GM23338 (cell line): ENCODE data around the gene AANAT. TPM values are rescaled to one million over a fixed set of nuclear protein-coding genes. Genes with fewer than 3 reads are reported as not detected.

ENCODE experiments used
- ATAC-seq: fragments of 200-7000 bp; cut with Tn5 transposase; 3 replicates; pipeline ENCODE4 v1.9.1; 2020
- DNase-seq: peaks from one replicate; pipeline ENCODE4 v3.0.0-alpha.2; 2015; ENCODE audit warnings: low spot score
- H2AFZ ChIP-seq: fragments of 200-600 bp; sonication (generic); 2 replicates; pipeline ENCODE4 v1.8.0; 2016; ENCODE audit warnings: antibody characterized with exemption, mild to moderate bottlenecking, moderate library complexity
- H3F3A ChIP-seq: fragments of 200-600 bp; sonication (generic); replicated peaks from 2 replicates; pipeline ENCODE4 v1.8.0; 2017; ENCODE audit warnings: antibody characterized with exemption, mixed run types, low read depth
- H3K27ac ChIP-seq: fragments of 200-600 bp; sonication (generic); 2 replicates; pipeline ENCODE4 v1.6.1; 2016; ENCODE audit warnings: low read depth
- H3K27me3 ChIP-seq: fragments of 200-600 bp; sonication (generic); 2 replicates; pipeline ENCODE4 v1.8.0; 2016; ENCODE audit warnings: mild to moderate bottlenecking, mixed run types, moderate library complexity; ENCODE audit not compliant: insufficient read depth
- H3K36me3 ChIP-seq: fragments of 200-600 bp; sonication (generic); 2 replicates; pipeline ENCODE4 v1.8.0; 2016; ENCODE audit warnings: mild to moderate bottlenecking; ENCODE audit not compliant: insufficient read depth
- H3K4me1 ChIP-seq: fragments of 200-600 bp; sonication (generic); 2 replicates; pipeline ENCODE4 v1.8.0; 2016; ENCODE audit warnings: mild to moderate bottlenecking, moderate library complexity; ENCODE audit not compliant: insufficient read depth
- H3K4me2 ChIP-seq: fragments of 200-600 bp; sonication (generic); 2 replicates; pipeline ENCODE4 v1.7.1; 2017; ENCODE audit warnings: mixed run types
- H3K4me3 ChIP-seq: fragments of 200-600 bp; sonication (generic); 2 replicates; pipeline ENCODE4 v1.6.1; 2016; ENCODE audit warnings: mixed run types
- H3K79me2 ChIP-seq: fragments of 200-600 bp; sonication (generic); replicated peaks from 2 replicates; pipeline ENCODE4 v1.8.0; 2017; ENCODE audit warnings: mild to moderate bottlenecking; ENCODE audit not compliant: insufficient read depth
- H3K9me2 ChIP-seq: fragments of 200-600 bp; sonication (generic); 2 replicates; pipeline ENCODE4 v1.8.0; 2017; ENCODE audit not compliant: insufficient read depth
- H4K20me1 ChIP-seq: fragments of 200-600 bp; sonication (generic); replicated peaks from 2 replicates; pipeline ENCODE4 v1.8.0; 2017; ENCODE audit warnings: mild to moderate bottlenecking; ENCODE audit not compliant: insufficient read depth
- H3K27ac Mint-ChIP-seq: 2 replicates; pipeline ENCODE4 v1.8.0; 2020; ENCODE audit warnings: inconsistent platforms, mild to moderate bottlenecking, moderate library complexity, mixed read lengths
- H3K27me3 Mint-ChIP-seq: 3 replicates; pipeline ENCODE4 v1.8.0; 2022; ENCODE audit warnings: low read depth, mild to moderate bottlenecking, moderate library complexity, mixed read lengths, inconsistent platforms; ENCODE audit not compliant: insufficient read depth, poor library complexity
- H3K36me3 Mint-ChIP-seq: 3 replicates; pipeline ENCODE4 v1.8.0; 2021; ENCODE audit warnings: low read depth, mild to moderate bottlenecking, inconsistent platforms, moderate library complexity, mixed read lengths
- H3K4me1 Mint-ChIP-seq: 3 replicates; pipeline ENCODE4 v1.8.0; 2020; ENCODE audit warnings: mild to moderate bottlenecking, inconsistent platforms, mixed read lengths
- H3K4me3 Mint-ChIP-seq: 3 replicates; pipeline ENCODE4 v1.8.0; 2021; ENCODE audit warnings: moderate library complexity, mild to moderate bottlenecking, inconsistent platforms, mixed read lengths
- H3K9me3 Mint-ChIP-seq: 3 replicates; pipeline ENCODE4 v1.8.0; 2020; ENCODE audit warnings: moderate library complexity, mild to moderate bottlenecking, inconsistent platforms, mixed read lengths
- CREB1 ChIP-seq: fragments of 250-450 bp; sonication (Bioruptor Pico); IDR thresholded peaks from 2 replicates; pipeline ENCODE4 v1.5.0; 2020; ENCODE audit warnings: low read depth, mild to moderate bottlenecking, moderate library complexity
- CTCF ChIP-seq, 2 experiments: fragments of 200-600 bp in 1 of 2; sonication (generic) in 1 of 2; conservative IDR thresholded peaks; 2 replicates each; pipeline versions ENCODE4 v1.5.1 to v1.6.1; 2016 to 2017; ENCODE audit warnings: antibody characterized with exemption in 2 of 2, low read depth in 2 of 2, mild to moderate bottlenecking in 2 of 2, moderate library complexity in 1 of 2
- ETS1 ChIP-seq: IDR thresholded peaks from 2 replicates; pipeline ENCODE4 v1.6.1; 2016; ENCODE audit warnings: antibody characterized with exemption
- EZH2phosphoT487 ChIP-seq: fragments of 200-600 bp; sonication (generic); IDR thresholded peaks from one replicate; pipeline ENCODE4 v1.8.1; 2018; ENCODE audit warnings: antibody characterized with exemption; ENCODE audit not compliant: unreplicated experiment
- JUNB ChIP-seq: IDR thresholded peaks from one replicate; pipeline ENCODE4 v1.6.1; 2016; ENCODE audit warnings: antibody characterized with exemption; ENCODE audit not compliant: unreplicated experiment
- NANOG ChIP-seq: IDR thresholded peaks from 2 replicates; pipeline ENCODE4 v1.6.1; 2016; ENCODE audit warnings: antibody characterized with exemption, borderline replicate concordance
- POLR2AphosphoS5 ChIP-seq: IDR thresholded peaks from 2 replicates; pipeline ENCODE4 v1.6.1; 2016; ENCODE audit warnings: antibody characterized with exemption, low read depth
- REST ChIP-seq: IDR thresholded peaks from one replicate; pipeline ENCODE4 v1.6.1; 2018; ENCODE audit warnings: antibody characterized with exemption; ENCODE audit not compliant: unreplicated experiment
- STAT1 ChIP-seq: IDR thresholded peaks from one replicate; pipeline ENCODE4 v1.6.1; 2016; ENCODE audit warnings: antibody characterized with exemption; ENCODE audit not compliant: unreplicated experiment
- ZNF114 ChIP-seq: fragments of 250-450 bp; sonication (Bioruptor Pico); IDR thresholded peaks from 2 replicates; pipeline ENCODE4 v1.5.0; 2020; ENCODE audit warnings: mild to moderate bottlenecking, moderate library complexity
- ZNF462 ChIP-seq: fragments of 250-450 bp; sonication (Bioruptor Pico); IDR thresholded peaks from 2 replicates; pipeline ENCODE4 v1.5.0; 2020; ENCODE audit warnings: mild to moderate bottlenecking, moderate library complexity
- polyA plus RNA-seq: library from polyadenylated mRNA; unstranded; fragments of >200 nt; fragmentation: Nextera tagmentation; extraction: Ambion mirVana; gene quantifications from 2 replicates; pipeline ENCODE4 v1.2.1, GENCODE V29; 2016
- total RNA-seq: library from RNA; depleted of rRNA; stranded (reverse); fragments of >200 nt; shearing (Covaris generic); gene quantifications from 2 replicates; pipeline ENCODE4 v1.2.3, GENCODE V29; 2014

Gene AANAT
- total and polyA plus RNA-seq, 2 experiments from 2014 or later = 0.28 to 1.0 TPM

GRCh38 chr17:76469076-76469990 is 1.9 kb downstream of the AANAT start:
- H3K27ac Mint-ChIP-seq = no peak overlapping the region
- H3K4me1 ChIP-seq = no peaks in the 10 kb centered on the region
- no peaks in the 10 kb centered on the region for H4K20me1 ChIP-seq
- no peak overlapping the region for H3K4me3 Mint-ChIP-seq
- no peak overlapping the region for H3K4me2 ChIP-seq
- ATAC-seq = no peak
- H3K4me1 Mint-ChIP-seq = peaks cover 10% of the 10 kb centered on the region; the same call in 2 of the 3 replicates
- no peaks in the 10 kb centered on the region for H3F3A ChIP-seq
- H3K27me3 Mint-ChIP-seq = peaks cover 11% of the 10 kb centered on the region
- no peak overlapping the region for H2AFZ ChIP-seq
- no peak overlapping the region for H3K4me3 ChIP-seq
- DNase-seq = no peak
- no peak overlapping the region for H3K27ac ChIP-seq
- no peaks in the 10 kb centered on the region for H3K9me2 ChIP-seq
- no peaks in the 10 kb centered on the region; the same call in 1 of the 3 replicates for H3K9me3 Mint-ChIP-seq
- H3K36me3 ChIP-seq = no peaks in the 10 kb centered on the region
- H3K36me3 Mint-ChIP-seq = peaks cover 4% of the 10 kb centered on the region; the same call in 1 of the 3 replicates
- H3K27me3 ChIP-seq = no peaks in the 10 kb centered on the region
- no peaks in the 10 kb centered on the region for H3K79me2 ChIP-seq
- TF ChIP-seq ETS1 (no peak), ZNF462 (CRISPR knock-in tag) (no peak), POLR2AphosphoS5 (no peak), CREB1 (CRISPR knock-in tag) (no peak), ZNF114 (CRISPR knock-in tag) (no peak), NANOG (no peak), CTCF (conservative IDR thresholded peaks at IDR 0.05; ENCODE audit: low read depth in 2 of 2) (no peak), JUNB (no peak), EZH2phosphoT487 (no peak), STAT1 (no peak), REST (no peak)
